ENCODE results near the gene CRAT.
"Not testable (repeated sequence)": the region's sequence is repeated elsewhere in the genome, so short reads cannot be mapped to it uniquely, and the experiment has no call there.

The CRAT gene

GRCh38 chr9:129118799-129119198 lies 8.2 kb upstream of the CRAT start:
- no peak overlapping the region for H3K4me3 Mint-ChIP-seq
- no peak for DNase-seq
- H3K27me3 Mint-ChIP-seq (ENCODE audit: low read depth, poor library complexity) = peaks cover 6% of the 10 kb centered on the region
- peaks cover 26% of the 10 kb centered on the region for H3K4me1 Mint-ChIP-seq
- peaks cover 5% of the 10 kb centered on the region for H3K9me3 Mint-ChIP-seq
- peaks cover 32% of the 10 kb centered on the region for H3K36me3 Mint-ChIP-seq (ENCODE audit: low read depth)
- TF ChIP-seq CTCF (IDR thresholded peaks at IDR 0.05) = no peak
- no peak overlapping the region for H3K27ac Mint-ChIP-seq

GRCh38 chr9:129113645-129114304 lies 3.2 kb upstream of the CRAT start:
- Mint-ChIP-seq H3K4me1 (peaks cover 45% of the 10 kb centered on the region), H3K4me3 (peak overlapping the region; percentile 95), H3K36me3 (ENCODE audit: low read depth) (peaks cover 2% of the 10 kb centered on the region), H3K27ac (no peak overlapping the region), H3K9me3 (peaks cover 5% of the 10 kb centered on the region), H3K27me3 (ENCODE audit: low read depth, poor library complexity) (peaks cover 14% of the 10 kb centered on the region)
- TF ChIP-seq CTCF (IDR thresholded peaks at IDR 0.05) = no peak
- no peak for DNase-seq

- H3K36me3 Mint-ChIP-seq (ENCODE audit: low read depth); H3K9me3 Mint-ChIP-seq; DNase-seq: not testable (repeated sequence)
- Mint-ChIP-seq H3K4me3 (peak overlapping the region; percentile 95), H3K4me1 (peaks cover 49% of the 10 kb centered on the region), H3K27me3 (ENCODE audit: low read depth, poor library complexity) (peaks cover 19% of the 10 kb centered on the region), H3K27ac (peak overlapping the region; percentile 94)
Measured at GRCh38 chr9:129112526-129112925, 1.9 kb upstream of the CRAT start.

GRCh38 chr9:129111528-129112151 lies 1.0 kb upstream of the CRAT start:
- Mint-ChIP-seq H3K36me3 (ENCODE audit: low read depth) (no peaks in the 10 kb centered on the region), H3K9me3 (no peaks in the 10 kb centered on the region), H3K27ac (peak overlapping the region; percentile 94), H3K4me3 (peak overlapping the region; percentile 95), H3K4me1 (peaks cover 54% of the 10 kb centered on the region), H3K27me3 (ENCODE audit: low read depth, poor library complexity) (peaks cover 22% of the 10 kb centered on the region)
- no peak for TF ChIP-seq CTCF (IDR thresholded peaks at IDR 0.05)
- DNase-seq = peak; percentile 44

- Mint-ChIP-seq H3K27me3 (ENCODE audit: low read depth, poor library complexity) (peaks cover 22% of the 10 kb centered on the region), H3K27ac (no peak overlapping the region), H3K36me3 (ENCODE audit: low read depth) (no peaks in the 10 kb centered on the region), H3K4me3 (peak overlapping the region; percentile 95), H3K9me3 (no peaks in the 10 kb centered on the region), H3K4me1 (peaks cover 52% of the 10 kb centered on the region)
- TF ChIP-seq CTCF (IDR thresholded peaks at IDR 0.05) = no peak
- peak; percentile 37 for DNase-seq
Measured at GRCh38 chr9:129109952-129110739, 447 bp downstream of the CRAT start.

- peaks cover 22% of the 10 kb centered on the region for H3K27me3 Mint-ChIP-seq (ENCODE audit: low read depth, poor library complexity)
- H3K9me3 Mint-ChIP-seq = no peaks in the 10 kb centered on the region
- no peak for TF ChIP-seq CTCF (IDR thresholded peaks at IDR 0.05)
- H3K27ac Mint-ChIP-seq = no peak overlapping the region
- H3K4me1 Mint-ChIP-seq = peaks cover 46% of the 10 kb centered on the region
- no peaks in the 10 kb centered on the region for H3K36me3 Mint-ChIP-seq (ENCODE audit: low read depth)
- peak overlapping the region; percentile 95 for H3K4me3 Mint-ChIP-seq
- no peak for DNase-seq
Measured at GRCh38 chr9:129109537-129109903, 1.1 kb downstream of the CRAT start.

Data from nephron progenitor cell (in vitro differentiated cells).